H1 (cell line): ENCODE measurements around the gene POLR2C.

ENCODE experiments used
- CHD1 ChIP-seq: IDR thresholded peaks from 2 replicates; pipeline ENCODE4 v1.6.1; 2012; ENCODE audit warnings: low read depth, low read length, improper control_type of control experiment
- EZH2 ChIP-seq: fragments of 200-600 bp; sonication (generic); IDR thresholded peaks from 2 replicates; pipeline ENCODE4 v1.7.1; 2012; ENCODE audit warnings: low read depth, mild to moderate bottlenecking, moderate library complexity, low read length, inconsistent platforms; ENCODE audit not compliant: severe bottlenecking
- GABPA ChIP-seq: IDR thresholded peaks from 2 replicates; pipeline ENCODE4 v1.6.1; 2011; ENCODE audit warnings: mild to moderate bottlenecking, low read length, moderate library complexity, borderline replicate concordance; ENCODE audit not compliant: insufficient read depth
- HDAC2 ChIP-seq, 2 experiments: fragments of 300-600 bp in 1 of 2; sonication (generic) in 1 of 2; IDR thresholded peaks; 2 replicates each; pipeline ENCODE4 v1.6.1; 2011 to 2012; ENCODE audit warnings: low read depth in 2 of 2, low read length in 2 of 2, mild to moderate bottlenecking in 2 of 2, moderate library complexity in 2 of 2, borderline replicate concordance in 1 of 2, inconsistent platforms in 1 of 2
- MAX ChIP-seq: IDR thresholded peaks from 2 replicates; pipeline ENCODE4 v1.6.1; 2012; ENCODE audit warnings: inconsistent platforms
- PHF8 ChIP-seq: fragments of 200-600 bp; sonication (generic); conservative IDR thresholded peaks from 2 replicates; pipeline ENCODE4 v1.7.1; 2012; ENCODE audit warnings: low read depth, mild to moderate bottlenecking, inconsistent platforms, low read length, moderate library complexity
- POLR2A ChIP-seq, 2 experiments: IDR thresholded peaks; 1 replicate in 1 of 2; 2 replicates in 1 of 2; pipeline ENCODE4 v1.6.1; 2011; ENCODE audit warnings: low read depth in 2 of 2, low read length in 2 of 2, mild to moderate bottlenecking in 2 of 2; ENCODE audit errors: control extremely low read depth in 1 of 2
- POLR2AphosphoS5 ChIP-seq: IDR thresholded peaks from 2 replicates; pipeline ENCODE4 v1.6.1; 2011; ENCODE audit warnings: low read depth, low read length
- RFX5 ChIP-seq: IDR thresholded peaks from 2 replicates; pipeline ENCODE4 v1.6.1; 2011; ENCODE audit warnings: low read depth, low read length, improper control_type of control experiment, borderline replicate concordance
- SRF ChIP-seq: IDR thresholded peaks from 2 replicates; pipeline ENCODE4 v1.6.1; 2011; ENCODE audit warnings: mild to moderate bottlenecking, low read depth, low read length, moderate library complexity
- TAF1 ChIP-seq: IDR thresholded peaks from 2 replicates; pipeline ENCODE4 v1.6.1; 2011; ENCODE audit warnings: mild to moderate bottlenecking, low read depth, low read length
- TCF12 ChIP-seq: IDR thresholded peaks from 2 replicates; pipeline ENCODE4 v1.6.1; 2011; ENCODE audit warnings: low read depth, mild to moderate bottlenecking, low read length
- TF ChIP-seq, protein P1 (sequence below), 3 experiments: IDR thresholded peaks; 1 replicate in 2 of 3; 2 replicates in 1 of 3; pipeline versions ENCODE4 v1.5.1 to v1.6.1; 2011; ENCODE audit warnings: low read length in 3 of 3, mild to moderate bottlenecking in 3 of 3, inconsistent platforms in 2 of 3, low read depth in 1 of 3, moderate library complexity in 1 of 3; ENCODE audit not compliant: insufficient read depth in 1 of 3; ENCODE audit errors: control extremely low read depth in 1 of 3

DNA sequence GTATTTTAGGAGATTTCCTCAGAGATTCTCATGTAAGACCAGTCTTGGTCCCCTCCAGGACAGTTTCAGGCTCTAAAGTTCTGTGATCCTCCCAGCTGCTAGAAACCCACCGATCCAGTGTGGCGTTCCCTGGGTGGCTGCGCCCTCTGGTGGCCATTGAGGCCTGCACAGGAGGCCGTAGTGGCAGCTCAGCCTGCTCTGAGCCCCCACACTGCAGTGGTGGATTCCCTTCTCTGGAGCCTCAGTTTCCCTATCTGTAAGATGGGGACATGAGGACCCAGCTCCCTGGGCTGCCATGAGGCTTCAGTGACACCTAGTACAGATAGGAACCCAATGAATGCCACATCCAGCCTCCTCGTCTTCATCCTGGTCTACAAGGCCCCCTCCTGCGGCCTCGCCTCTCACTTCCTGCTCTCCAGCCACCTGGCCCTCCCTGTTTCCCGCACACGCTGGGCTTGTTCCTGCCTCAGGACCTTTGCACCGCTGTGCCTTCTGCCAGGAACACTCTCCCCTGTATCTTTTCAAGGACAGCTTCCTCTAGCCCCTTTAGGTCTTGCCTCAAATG lies 57.4 kb downstream of the POLR2C start:
- TF ChIP-seq, protein P1, sequence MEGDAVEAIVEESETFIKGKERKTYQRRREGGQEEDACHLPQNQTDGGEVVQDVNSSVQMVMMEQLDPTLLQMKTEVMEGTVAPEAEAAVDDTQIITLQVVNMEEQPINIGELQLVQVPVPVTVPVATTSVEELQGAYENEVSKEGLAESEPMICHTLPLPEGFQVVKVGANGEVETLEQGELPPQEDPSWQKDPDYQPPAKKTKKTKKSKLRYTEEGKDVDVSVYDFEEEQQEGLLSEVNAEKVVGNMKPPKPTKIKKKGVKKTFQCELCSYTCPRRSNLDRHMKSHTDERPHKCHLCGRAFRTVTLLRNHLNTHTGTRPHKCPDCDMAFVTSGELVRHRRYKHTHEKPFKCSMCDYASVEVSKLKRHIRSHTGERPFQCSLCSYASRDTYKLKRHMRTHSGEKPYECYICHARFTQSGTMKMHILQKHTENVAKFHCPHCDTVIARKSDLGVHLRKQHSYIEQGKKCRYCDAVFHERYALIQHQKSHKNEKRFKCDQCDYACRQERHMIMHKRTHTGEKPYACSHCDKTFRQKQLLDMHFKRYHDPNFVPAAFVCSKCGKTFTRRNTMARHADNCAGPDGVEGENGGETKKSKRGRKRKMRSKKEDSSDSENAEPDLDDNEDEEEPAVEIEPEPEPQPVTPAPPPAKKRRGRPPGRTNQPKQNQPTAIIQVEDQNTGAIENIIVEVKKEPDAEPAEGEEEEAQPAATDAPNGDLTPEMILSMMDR (IDR thresholded peaks at IDR 0.05; ENCODE audit: control extremely low read depth in 1 of 3, insufficient read depth in 1 of 3, low read depth in 1 of 3, low read length in 3 of 3), result peak; percentile 96 to 99 (median 97)
- TF ChIP-seq SRF, result no peak
- no peak for TF ChIP-seq POLR2A (IDR thresholded peaks at IDR 0.05; ENCODE audit: control extremely low read depth in 1 of 2, low read depth in 2 of 2, low read length in 2 of 2)
- TF ChIP-seq TCF12, result no peak
- TF ChIP-seq CHD1, result no peak
- TF ChIP-seq POLR2AphosphoS5, result no peak
- TF ChIP-seq MAX, result no peak
- TF ChIP-seq GABPA, result peak; percentile 61; the same call in 1 of the 2 replicates
- TF ChIP-seq PHF8, result no peak
- TF ChIP-seq HDAC2 (IDR thresholded peaks at IDR 0.05; ENCODE audit: borderline replicate concordance in 1 of 2, low read depth in 2 of 2, low read length in 2 of 2), result peak in 1 of 2 experiments; percentile 80; a peak in 1 of 4 replicates
- TF ChIP-seq TAF1, result no peak
- TF ChIP-seq RFX5, result no peak
- no peak for TF ChIP-seq EZH2
